Astrocyte (in vitro differentiated cells and primary cell): ENCODE data around the gene POU4F1. TPM values are rescaled to one million over a fixed set of nuclear protein-coding genes. Genes with fewer than 3 reads are reported as not detected.

ENCODE experiments used
- DNase-seq: peaks from one replicate; pipeline ENCODE4 v3.0.0-alpha.2; 2010; ENCODE audit warnings: low read depth
- FAIRE-seq: peaks from 2 replicates; lab custom pipeline; 2011; peaks lifted over from hg19 to GRCh38; lab: Jason Lieb, UNC
- H2AFZ ChIP-seq: 2 replicates; pipeline ENCODE4 v1.6.0; 2012; ENCODE audit warnings: low read depth, low read length, inconsistent platforms
- H3K27ac ChIP-seq: 2 replicates; pipeline ENCODE4 v1.5.1; 2011; ENCODE audit warnings: low read depth, low read length, inconsistent platforms
- H3K27me3 ChIP-seq: 2 replicates; pipeline ENCODE4 v1.6.0; 2011; ENCODE audit warnings: low read length, inconsistent platforms; ENCODE audit not compliant: insufficient read depth
- H3K36me3 ChIP-seq: 2 replicates; pipeline ENCODE4 v1.5.1; 2011; ENCODE audit warnings: low read length, inconsistent platforms; ENCODE audit not compliant: insufficient read depth
- H3K4me1 ChIP-seq: 2 replicates; pipeline ENCODE4 v1.5.1; 2011; ENCODE audit warnings: low read length, inconsistent platforms; ENCODE audit not compliant: insufficient read depth
- H3K4me2 ChIP-seq: 2 replicates; pipeline ENCODE4 v1.6.0; 2012; ENCODE audit warnings: low read length, inconsistent platforms
- H3K4me3 ChIP-seq: 2 replicates; pipeline ENCODE4 v1.5.1; 2011; ENCODE audit warnings: low read depth, mild to moderate bottlenecking, low read length, inconsistent platforms; ENCODE audit not compliant: insufficient read depth
- H3K79me2 ChIP-seq: 2 replicates; pipeline ENCODE4 v1.6.0; 2012; ENCODE audit warnings: mild to moderate bottlenecking, low read length, inconsistent platforms; ENCODE audit not compliant: insufficient read depth
- H3K9ac ChIP-seq: 2 replicates; pipeline ENCODE4 v1.6.0; 2012; ENCODE audit warnings: mild to moderate bottlenecking, low read length, inconsistent platforms
- H3K9me3 ChIP-seq: 2 replicates; pipeline ENCODE4 v1.5.1; 2012; ENCODE audit warnings: low read depth, mild to moderate bottlenecking, low read length, inconsistent platforms; ENCODE audit not compliant: insufficient read depth
- H4K20me1 ChIP-seq: 2 replicates; pipeline ENCODE4 v1.6.0; 2012; ENCODE audit warnings: low read length, inconsistent platforms; ENCODE audit not compliant: insufficient read depth
- H3K27ac Mint-ChIP-seq: one replicate; pipeline ENCODE4 v1.8.0; 2021; ENCODE audit warnings: mild to moderate bottlenecking, mixed read lengths; ENCODE audit not compliant: unreplicated experiment
- H3K27me3 Mint-ChIP-seq: one replicate; pipeline ENCODE4 v1.8.0; 2021; ENCODE audit warnings: low read depth, mixed read lengths; ENCODE audit not compliant: unreplicated experiment
- H3K36me3 Mint-ChIP-seq: one replicate; pipeline ENCODE4 v1.8.0; 2021; ENCODE audit warnings: low read depth, mixed read lengths; ENCODE audit not compliant: unreplicated experiment
- H3K4me1 Mint-ChIP-seq: one replicate; pipeline ENCODE4 v1.8.0; 2021; ENCODE audit warnings: low read depth, mixed read lengths; ENCODE audit not compliant: unreplicated experiment
- H3K4me3 Mint-ChIP-seq: one replicate; pipeline ENCODE4 v1.8.0; 2021; ENCODE audit warnings: mild to moderate bottlenecking, moderate library complexity, mixed read lengths; ENCODE audit not compliant: unreplicated experiment
- H3K9me3 Mint-ChIP-seq: one replicate; pipeline ENCODE4 v1.8.0; 2021; ENCODE audit warnings: mild to moderate bottlenecking, mixed read lengths; ENCODE audit not compliant: unreplicated experiment
- CTCF ChIP-seq: IDR thresholded peaks from 2 replicates; pipeline ENCODE4 v1.5.1; 2011; ENCODE audit warnings: low read depth, mild to moderate bottlenecking, inconsistent platforms, low read length, moderate library complexity; ENCODE audit not compliant: insufficient read depth
- EZH2 ChIP-seq: IDR thresholded peaks from 2 replicates; pipeline ENCODE4 v1.6.1; 2012; ENCODE audit warnings: mild to moderate bottlenecking, low read length, inconsistent platforms; ENCODE audit not compliant: insufficient read depth
- total RNA-seq: library from RNA; stranded (reverse); gene quantifications from 2 replicates; pipeline ENCODE4 v1.2.1, GENCODE V29; 2021

Gene POU4F1
- total RNA-seq, 1 donor from 2014 or later = not detected

GRCh38 chr13:78608688-78609463 is 5.5 kb upstream of the POU4F1 start:
- H3K4me2 ChIP-seq = peak overlapping the region; percentile 85
- H4K20me1 ChIP-seq = peaks cover 11% of the 10 kb centered on the region
- no peaks in the 10 kb centered on the region for H3K36me3 ChIP-seq
- peaks cover 5% of the 10 kb centered on the region for H3K9me3 ChIP-seq
- DNase-seq = no peak
- peak overlapping the region; percentile 44 for H2AFZ ChIP-seq
- H3K4me3 ChIP-seq = peak overlapping the region; percentile 57
- H3K36me3 Mint-ChIP-seq = peaks cover 2% of the 10 kb centered on the region
- no peak for TF ChIP-seq CTCF
- TF ChIP-seq EZH2 = peak; percentile 91
- no peak overlapping the region for H3K9ac ChIP-seq
- H3K27ac ChIP-seq = no peak overlapping the region
- no peaks in the 10 kb centered on the region for H3K79me2 ChIP-seq
- H3K27me3 Mint-ChIP-seq = peaks cover 75% of the 10 kb centered on the region
- H3K27me3 ChIP-seq = peaks cover 72% of the 10 kb centered on the region
- H3K4me1 Mint-ChIP-seq = peaks cover under 1% of the 10 kb centered on the region
- H3K9me3 Mint-ChIP-seq = peaks cover 22% of the 10 kb centered on the region
- H3K4me3 Mint-ChIP-seq = peak overlapping the region; percentile 79
- no peak for FAIRE-seq
- H3K27ac Mint-ChIP-seq = no peak overlapping the region
- H3K4me1 ChIP-seq = peaks cover 3% of the 10 kb centered on the region

GRCh38 chr13:78608252-78608687 is 4.9 kb upstream of the POU4F1 start:
- Histone ChIP-seq H3K79me2 (no peaks in the 10 kb centered on the region), H3K4me3 (peak overlapping the region; percentile 57), H2AFZ (peak overlapping the region; percentile 43), H4K20me1 (peaks cover 11% of the 10 kb centered on the region), H3K27ac (no peak overlapping the region), H3K4me1 (peaks cover 7% of the 10 kb centered on the region), H3K36me3 (no peaks in the 10 kb centered on the region), H3K9me3 (peaks cover 5% of the 10 kb centered on the region), H3K27me3 (peaks cover 77% of the 10 kb centered on the region), H3K9ac (no peak overlapping the region), H3K4me2 (peak overlapping the region; percentile 85)
- DNase-seq (no peak), FAIRE-seq (no peak)
- no peak for TF ChIP-seq EZH2
- no peak for TF ChIP-seq CTCF
- H3K9me3 Mint-ChIP-seq = peaks cover 24% of the 10 kb centered on the region
- peaks cover 81% of the 10 kb centered on the region for H3K27me3 Mint-ChIP-seq
- H3K4me1 Mint-ChIP-seq = peaks cover 1% of the 10 kb centered on the region
- H3K27ac Mint-ChIP-seq = no peak overlapping the region
- H3K36me3 Mint-ChIP-seq = peaks cover 2% of the 10 kb centered on the region
- H3K4me3 Mint-ChIP-seq = peak overlapping the region; percentile 8
